Measurements from ENCODE around the gene VWCE. TPM values are rescaled to one million over a fixed set of nuclear protein-coding genes. Genes with fewer than 3 reads are reported as not detected.

VWCE gene
- total RNA-seq, 1 donor from 2014 or later, result 2.3 TPM

GRCh38 chr11:61281581-61282250 lies 13.4 kb downstream of the VWCE start:
- DNase-seq (ENCODE audit: low read depth in 2 of 2), result peak in 1 of 2 donors; percentile 66

- no peak for DNase-seq (ENCODE audit: low read depth in 2 of 2)
Observed at GRCh38 chr11:61280883-61281580, 14.1 kb downstream of the VWCE start.

- DNase-seq (ENCODE audit: low read depth in 2 of 2), result no peak
Observed at GRCh38 chr11:61279934-61280659, 15.0 kb downstream of the VWCE start.

- no peak for DNase-seq (ENCODE audit: low read depth in 2 of 2)
Observed at GRCh38 chr11:61278001-61278470, 17.1 kb downstream of the VWCE start.

- DNase-seq (ENCODE audit: low read depth in 2 of 2), result no peak
Observed at GRCh38 chr11:61277186-61278000, 17.7 kb downstream of the VWCE start.

- no peak for DNase-seq (ENCODE audit: low read depth in 2 of 2)
Observed at GRCh38 chr11:61275191-61275590, 19.9 kb downstream of the VWCE start.

GRCh38 chr11:61274084-61274483 lies 21.0 kb downstream of the VWCE start:
- no peak for DNase-seq (ENCODE audit: low read depth in 2 of 2)

- no peak for DNase-seq (ENCODE audit: low read depth in 2 of 2)
Observed at GRCh38 chr11:61273178-61274078, 21.7 kb downstream of the VWCE start.

GRCh38 chr11:61272731-61273130 lies 22.4 kb downstream of the VWCE start:
- DNase-seq (ENCODE audit: low read depth in 2 of 2), result no peak

- DNase-seq (ENCODE audit: low read depth in 2 of 2), result peak in 1 of 2 donors; percentile 21
Observed at GRCh38 chr11:61270354-61271076, 24.6 kb downstream of the VWCE start.

GRCh38 chr11:61268588-61269250 lies 26.4 kb downstream of the VWCE start:
- DNase-seq (ENCODE audit: low read depth in 2 of 2), result no peak

- DNase-seq (ENCODE audit: low read depth in 2 of 2), result no peak
Observed at GRCh38 chr11:61267437-61267841, 27.7 kb downstream of the VWCE start.

GRCh38 chr11:61266602-61267001 lies 28.5 kb downstream of the VWCE start:
- DNase-seq (ENCODE audit: low read depth in 2 of 2), result no peak

GRCh38 chr11:61265357-61265756 lies 29.8 kb downstream of the VWCE start:
- no peak for DNase-seq (ENCODE audit: low read depth in 2 of 2)

- DNase-seq (ENCODE audit: low read depth in 2 of 2), result no peak
Observed at GRCh38 chr11:61264795-61265194, 30.3 kb downstream of the VWCE start.

GRCh38 chr11:61264371-61264770 lies 30.7 kb downstream of the VWCE start:
- DNase-seq (ENCODE audit: low read depth in 2 of 2), result no peak

- DNase-seq (ENCODE audit: low read depth in 2 of 2), result no peak
Observed at GRCh38 chr11:61259363-61259762, 35.8 kb downstream of the VWCE start.

GRCh38 chr11:61258546-61258945 lies 36.6 kb downstream of the VWCE start:
- DNase-seq (ENCODE audit: low read depth in 2 of 2), result no peak

Data from dermis microvascular lymphatic vessel endothelial cell (primary cell).